GM12875 (cell line): ENCODE data around the gene SP6.

ENCODE experiments used
- H3K4me3 ChIP-seq: one replicate; pipeline ENCODE4 v1.5.1; 2011; ENCODE audit warnings: low read depth, low read length, control low read depth
- CTCF ChIP-seq: IDR thresholded peaks from 2 replicates; pipeline ENCODE4 v1.5.1; 2011; ENCODE audit warnings: low read depth, mild to moderate bottlenecking, control low read depth, inconsistent platforms, low read length, moderate library complexity, borderline replicate concordance; ENCODE audit not compliant: insufficient read depth

Gene SP6

DNA sequence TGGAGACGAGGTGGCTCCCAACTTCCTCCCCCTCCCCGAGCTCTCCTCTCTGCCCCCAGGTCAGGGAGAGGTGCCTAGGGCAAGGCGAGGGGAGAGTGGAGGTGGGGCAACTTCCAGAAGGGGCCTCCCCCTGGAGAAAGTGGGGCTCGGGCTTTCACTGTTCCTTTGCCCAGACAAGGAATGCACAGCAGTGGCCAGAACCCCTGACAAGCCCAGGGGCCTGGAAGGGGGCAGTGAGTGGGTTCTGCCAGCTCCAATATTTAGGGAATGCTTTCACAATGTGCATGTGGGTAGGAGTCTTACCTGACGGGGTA is 33.4 kb upstream of the SP6 start:
- no peak for TF ChIP-seq CTCF
- no peak overlapping the region for H3K4me3 ChIP-seq

DNA sequence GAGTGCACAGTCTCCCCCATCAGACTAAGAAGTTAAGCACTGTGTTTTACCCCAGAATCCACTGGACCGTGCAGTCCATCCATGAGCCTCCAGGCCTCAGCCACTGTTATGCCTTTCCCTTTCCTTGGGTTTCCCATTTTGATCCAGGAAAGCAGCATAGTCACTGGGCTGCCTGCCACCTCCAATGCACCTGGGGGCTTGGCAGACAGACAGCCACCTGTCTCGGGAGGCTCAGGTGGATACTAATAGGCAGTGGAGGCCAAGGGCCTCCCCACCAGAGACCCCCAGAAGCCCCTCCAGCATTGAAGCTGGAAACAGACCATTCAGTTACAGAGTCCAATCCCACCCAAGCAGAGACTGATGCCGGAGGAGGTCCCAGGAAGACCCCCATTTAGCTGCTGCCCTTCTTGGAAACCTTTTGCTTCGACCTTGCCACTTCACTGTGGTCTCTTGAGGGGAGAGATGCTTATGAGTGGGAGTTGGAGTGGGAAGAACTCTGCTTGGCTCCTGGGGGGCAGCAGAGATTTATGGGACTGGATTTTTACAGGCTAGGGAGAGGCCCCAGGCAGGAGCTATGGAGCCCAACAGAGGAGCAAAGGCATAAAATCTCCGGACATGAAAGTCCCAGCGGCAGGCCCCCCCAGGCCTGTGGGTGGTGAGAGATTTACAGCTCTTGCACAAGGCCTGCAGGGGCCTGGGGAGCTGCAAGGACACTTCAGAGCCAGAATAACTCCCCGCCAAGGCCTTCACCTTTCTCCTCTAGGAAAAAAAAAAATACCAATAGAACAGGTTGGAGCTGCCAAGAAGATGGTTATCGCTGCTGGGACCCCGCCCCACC is 32.8 kb upstream of the SP6 start:
- TF ChIP-seq CTCF: no peak
- H3K4me3 ChIP-seq: no peak overlapping the region

GRCh38 chr17:47882695-47883588 is 32.0 kb upstream of the SP6 start:
- H3K4me3 ChIP-seq: no peak overlapping the region
- TF ChIP-seq CTCF: no peak

DNA sequence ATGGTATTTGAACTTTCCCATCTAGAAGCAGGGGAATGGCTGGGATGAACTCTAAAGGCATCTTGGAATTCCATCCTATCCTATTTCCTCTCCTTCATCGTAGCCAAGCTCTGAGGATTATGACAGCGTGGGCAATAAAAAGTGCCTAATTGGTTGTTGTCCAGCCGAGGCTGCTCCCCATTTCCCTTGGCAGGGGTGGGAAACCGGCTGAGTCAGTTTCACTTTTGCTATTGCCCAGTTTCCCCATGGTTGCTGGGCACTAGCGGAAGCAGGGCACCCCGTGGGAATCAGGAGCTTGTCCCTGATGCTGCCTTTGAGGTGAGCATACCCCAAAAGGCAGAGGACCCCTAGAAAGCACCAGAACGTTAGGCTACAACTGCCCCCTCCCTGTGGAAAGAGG is 31.3 kb upstream of the SP6 start:
- no peak overlapping the region for H3K4me3 ChIP-seq
- TF ChIP-seq CTCF: no peak

GRCh38 chr17:47879776-47880454 is 29.0 kb upstream of the SP6 start:
- no peak overlapping the region for H3K4me3 ChIP-seq
- TF ChIP-seq CTCF: no peak

DNA sequence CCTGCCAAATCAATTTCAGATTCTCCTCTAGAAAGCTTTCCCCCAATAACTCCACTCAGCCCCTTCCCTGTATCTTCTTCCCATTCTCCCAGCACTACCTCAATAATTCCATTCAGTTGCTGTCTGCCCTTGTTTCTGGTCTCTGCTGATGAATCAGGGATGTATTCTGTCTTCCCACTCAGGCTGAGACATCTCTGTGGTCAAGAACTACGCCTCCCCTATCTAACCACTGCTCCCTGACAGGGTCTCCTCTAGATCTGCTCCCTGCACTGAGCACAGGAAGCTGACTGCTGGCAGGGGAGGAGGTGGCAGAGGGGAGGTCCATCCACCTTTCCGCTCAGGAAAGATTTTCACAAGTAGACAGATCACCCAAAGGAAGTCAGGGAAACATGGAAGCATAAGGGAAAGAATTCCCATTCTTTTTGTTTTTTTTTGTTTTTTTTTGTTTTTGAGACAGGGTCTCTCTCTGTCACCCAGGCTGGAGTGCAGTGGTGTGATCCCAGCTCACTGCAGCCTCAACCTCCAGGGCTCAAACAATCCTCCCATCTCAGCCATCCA is 28.1 kb upstream of the SP6 start:
- no peak overlapping the region for H3K4me3 ChIP-seq
- TF ChIP-seq CTCF: no peak
